ENCODE measurements around the gene CNOT3.

Gene CNOT3

GRCh38 chr19:54197121-54197520 lies 59.6 kb downstream of the CNOT3 start:
- H3K4me3 ChIP-seq (ENCODE audit: low read length), result no peak overlapping the region
- no peak for TF ChIP-seq CTCF (conservative IDR thresholded peaks at IDR 0.05; ENCODE audit: low read depth, low read length)
- no peak for DNase-seq (ENCODE audit: low read depth)

- no peak overlapping the region for H3K4me3 ChIP-seq (ENCODE audit: low read length)
- no peak for DNase-seq (ENCODE audit: low read depth)
- no peak for TF ChIP-seq CTCF (conservative IDR thresholded peaks at IDR 0.05; ENCODE audit: low read depth, low read length)
Observed at GRCh38 chr19:54199401-54199800, 61.8 kb downstream of the CNOT3 start.

GRCh38 chr19:54201172-54201701 lies 63.7 kb downstream of the CNOT3 start:
- no peak for DNase-seq (ENCODE audit: low read depth)
- no peak for TF ChIP-seq CTCF (conservative IDR thresholded peaks at IDR 0.05; ENCODE audit: low read depth, low read length)
- peak overlapping the region; percentile 94 for H3K4me3 ChIP-seq (ENCODE audit: low read length)

GRCh38 chr19:54201980-54202379 lies 64.4 kb downstream of the CNOT3 start:
- no peak for DNase-seq (ENCODE audit: low read depth)
- H3K4me3 ChIP-seq (ENCODE audit: low read length), result peak overlapping the region; percentile 94
- no peak for TF ChIP-seq CTCF (conservative IDR thresholded peaks at IDR 0.05; ENCODE audit: low read depth, low read length)

- TF ChIP-seq CTCF (conservative IDR thresholded peaks at IDR 0.05; ENCODE audit: low read depth, low read length), result no peak
- DNase-seq (ENCODE audit: low read depth), result no peak
- peak overlapping the region; percentile 94 for H3K4me3 ChIP-seq (ENCODE audit: low read length)
Observed at GRCh38 chr19:54203151-54203611, 65.6 kb downstream of the CNOT3 start.

GRCh38 chr19:54204767-54205468 lies 67.4 kb downstream of the CNOT3 start:
- H3K4me3 ChIP-seq (ENCODE audit: low read length), result no peak overlapping the region
- TF ChIP-seq CTCF (conservative IDR thresholded peaks at IDR 0.05; ENCODE audit: low read depth, low read length), result no peak
- no peak for DNase-seq (ENCODE audit: low read depth)
